GM21737 (cell line): ENCODE data around the gene CD68.
"Not testable (repeated sequence)": the region's sequence is repeated elsewhere in the genome, so short reads cannot be mapped to it uniquely, and the experiment has no call there.

Experiments
- ATAC-seq: cut with Tn5 transposase; IDR thresholded peaks from one replicate; pipeline ENCODE4 v1.9.1; 2021; ENCODE audit warnings: mild to moderate bottlenecking, moderate library complexity; ENCODE audit not compliant: unreplicated experiment

Gene CD68

DNA sequence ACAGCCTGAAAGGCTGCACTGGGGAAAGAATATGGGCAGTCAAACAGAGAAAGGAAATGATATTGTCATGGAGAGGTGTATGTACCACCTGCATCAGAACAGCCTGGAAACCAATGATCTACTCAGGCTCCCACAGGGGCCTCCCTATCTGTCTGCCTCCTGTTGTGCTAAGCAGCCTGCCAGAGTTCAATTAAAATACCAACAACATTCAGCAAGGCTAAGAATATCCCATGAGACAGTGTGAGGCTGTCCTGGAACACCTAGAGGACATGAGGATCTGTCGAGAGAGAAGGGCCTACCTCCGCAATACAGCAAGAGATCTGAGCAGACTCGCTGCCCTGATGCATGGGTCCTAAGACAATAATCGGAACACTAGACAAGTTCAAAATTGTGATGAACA lies 26.8 kb downstream of the CD68 start:
- ATAC-seq: no peak

DNA sequence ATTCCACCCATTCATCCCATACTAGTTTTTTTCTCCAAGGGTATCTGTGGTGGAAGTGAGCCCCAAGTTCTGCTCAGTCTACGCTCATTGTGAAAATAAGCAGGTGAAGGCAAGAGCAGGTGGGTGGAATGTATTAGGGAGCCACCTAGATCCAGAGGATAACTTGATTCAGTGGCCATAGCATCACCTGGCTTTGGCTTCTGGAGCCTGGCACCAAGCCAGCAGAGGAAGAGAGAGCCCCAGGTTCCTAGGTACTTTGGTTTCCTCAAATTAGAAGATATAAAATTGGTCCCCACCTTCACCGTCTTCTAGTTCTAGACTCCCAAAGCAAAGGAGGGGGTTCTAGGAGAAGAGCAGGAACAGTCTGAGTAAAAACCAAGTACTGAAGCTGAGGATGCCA lies 31.2 kb downstream of the CD68 start:
- ATAC-seq: no peak

DNA sequence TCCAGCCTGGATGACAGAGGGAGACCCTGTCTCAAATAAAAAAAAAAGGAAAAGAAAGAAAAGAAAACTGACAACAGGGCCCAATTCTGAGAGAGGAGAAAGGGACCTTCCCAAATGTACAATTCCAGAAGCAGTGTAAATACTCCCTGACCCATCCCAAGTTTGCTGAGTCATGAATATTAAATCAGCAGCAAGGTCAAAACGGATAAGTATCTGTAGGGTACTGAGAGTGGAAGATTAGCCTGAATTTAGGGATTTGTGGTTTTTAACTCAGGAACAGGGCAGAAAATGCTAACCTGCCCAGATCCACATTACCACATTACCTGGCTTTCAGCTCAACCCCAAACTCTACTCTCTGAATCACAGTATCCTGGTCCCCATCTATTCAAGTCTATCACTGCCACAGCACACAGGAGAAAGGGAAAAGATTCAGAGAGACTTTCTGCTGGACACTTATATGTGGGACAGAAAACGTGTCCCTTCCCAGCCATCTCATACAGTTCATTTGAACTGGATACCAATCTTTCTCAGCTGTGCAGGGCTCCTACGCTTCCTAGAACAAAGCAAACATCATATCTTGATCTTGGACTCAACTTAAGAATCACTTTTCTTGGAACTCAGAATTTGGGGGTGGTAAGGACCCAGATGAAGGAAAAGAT lies 32.3 kb downstream of the CD68 start:
- ATAC-seq: no peak

DNA sequence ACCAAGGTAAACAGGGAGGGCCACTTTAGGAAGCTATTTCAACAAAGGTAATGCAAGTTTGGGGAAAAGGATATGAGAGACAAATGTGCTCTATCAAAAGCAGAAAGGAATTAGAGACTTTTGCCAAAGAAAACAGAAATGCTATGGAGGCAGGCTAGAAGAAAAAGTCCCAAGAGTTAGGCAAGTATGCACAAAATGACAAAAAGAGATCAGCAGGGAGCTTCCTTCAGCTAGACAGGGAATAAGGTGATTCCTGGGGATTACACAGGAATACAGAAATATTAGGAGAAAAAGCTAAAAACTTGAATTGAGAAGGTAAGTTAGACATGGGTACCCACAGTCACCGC lies 32.8 kb downstream of the CD68 start:
- ATAC-seq: no peak

DNA sequence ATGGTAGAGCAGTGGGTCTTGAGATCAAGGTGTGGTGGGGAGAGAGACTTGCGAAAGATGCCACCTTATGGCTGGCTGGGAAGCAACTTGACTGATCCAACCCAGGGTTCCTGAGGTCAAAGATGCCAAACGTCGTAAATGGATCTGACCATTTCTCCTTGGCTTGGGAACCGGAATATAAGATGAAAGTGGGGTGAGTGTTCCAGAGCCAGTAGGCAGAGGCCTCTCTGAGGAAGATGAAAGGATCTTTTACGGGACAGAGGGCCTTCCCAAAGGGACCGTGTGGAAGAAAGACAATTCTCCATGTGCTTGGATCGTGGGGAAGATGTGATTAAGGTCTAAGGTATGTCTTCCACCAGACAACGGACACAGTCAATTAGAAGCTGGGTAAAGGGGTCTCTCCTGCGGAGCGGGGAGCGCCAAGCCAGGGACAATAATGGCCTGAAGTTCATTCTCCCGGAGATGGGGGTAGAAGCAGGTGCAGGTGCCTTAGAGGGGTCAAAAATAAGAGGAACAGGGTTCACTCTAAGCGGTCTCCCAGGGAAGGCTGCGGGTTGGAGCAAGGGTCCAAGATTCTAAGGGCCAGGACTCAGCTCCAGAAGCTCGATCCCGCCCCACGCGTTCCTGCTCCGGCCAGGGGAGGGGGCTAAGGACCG lies 34.5 kb downstream of the CD68 start:
- ATAC-seq: no peak

DNA sequence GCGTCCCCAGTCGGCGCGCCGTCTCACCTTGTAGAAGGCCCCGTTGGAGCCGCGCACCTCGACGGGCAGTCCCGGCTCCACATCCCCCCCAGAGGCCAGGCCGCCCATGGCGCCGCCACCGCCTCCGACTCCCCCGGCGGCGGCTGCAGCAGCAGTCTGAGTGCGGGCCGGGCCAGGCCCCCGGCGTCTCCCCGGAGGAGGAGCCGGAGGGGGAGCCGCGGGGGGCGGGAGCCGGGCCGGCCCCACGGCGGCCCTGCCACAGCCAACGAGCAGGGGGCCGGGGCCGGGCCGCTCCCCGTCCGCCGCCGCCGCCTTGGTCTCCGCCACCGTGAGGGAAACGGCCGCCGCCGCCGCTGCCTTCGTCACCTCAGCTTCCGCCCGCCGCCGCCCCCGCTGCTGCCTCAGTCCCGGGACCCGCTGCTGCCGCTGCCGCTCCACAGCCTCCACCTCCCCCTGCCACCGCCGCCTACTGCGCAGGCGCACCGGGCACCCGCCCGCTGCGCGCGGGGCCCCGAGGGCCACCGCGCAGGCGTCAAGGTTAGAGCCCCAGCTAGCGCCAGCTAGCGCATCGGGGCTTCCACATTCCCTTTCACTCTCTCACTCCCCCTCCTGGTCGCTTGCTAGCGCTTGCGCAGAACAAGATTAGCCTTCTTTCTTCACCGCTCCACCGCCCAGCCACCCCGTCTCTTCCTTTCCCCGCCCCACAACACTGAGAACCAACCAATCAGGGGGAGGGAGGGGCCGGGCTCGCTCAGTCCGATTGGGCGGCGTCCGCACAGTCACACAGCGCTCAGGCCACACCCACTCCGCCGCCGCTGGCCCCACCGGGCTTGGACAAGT lies 35.2 kb downstream of the CD68 start, which contains the start of gene FXR2:
Gene FXR2, minus strand, starts transcription at position 473 of the 840 bp plus-strand sequence. Its CDS starts 365 bp downstream, at position 108.
- ATAC-seq: peak; percentile 85

DNA sequence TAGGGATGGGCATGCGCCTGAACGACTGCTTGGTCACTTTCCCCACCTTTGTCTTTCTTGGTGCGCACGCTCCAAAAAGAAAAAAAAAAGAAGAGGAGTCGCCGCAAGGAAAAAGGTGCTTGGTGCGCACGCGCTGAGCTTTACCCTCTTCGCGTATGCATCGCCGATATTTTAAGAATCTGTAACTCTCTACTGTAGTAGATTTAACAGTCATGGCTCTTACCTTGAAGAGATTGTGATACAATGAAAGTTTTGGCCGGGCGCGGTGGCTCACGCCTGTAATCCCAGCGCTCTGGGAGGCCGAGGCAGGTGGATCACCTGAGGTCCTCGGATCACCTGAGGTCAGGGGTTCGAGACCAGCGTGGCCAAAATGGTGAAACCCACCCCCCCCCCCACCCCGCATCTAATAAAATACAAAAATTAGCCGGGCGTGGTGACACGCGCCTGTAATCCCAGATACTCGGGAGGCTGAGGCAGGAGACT lies 35.9 kb downstream of the CD68 start:
- no peak for ATAC-seq

DNA sequence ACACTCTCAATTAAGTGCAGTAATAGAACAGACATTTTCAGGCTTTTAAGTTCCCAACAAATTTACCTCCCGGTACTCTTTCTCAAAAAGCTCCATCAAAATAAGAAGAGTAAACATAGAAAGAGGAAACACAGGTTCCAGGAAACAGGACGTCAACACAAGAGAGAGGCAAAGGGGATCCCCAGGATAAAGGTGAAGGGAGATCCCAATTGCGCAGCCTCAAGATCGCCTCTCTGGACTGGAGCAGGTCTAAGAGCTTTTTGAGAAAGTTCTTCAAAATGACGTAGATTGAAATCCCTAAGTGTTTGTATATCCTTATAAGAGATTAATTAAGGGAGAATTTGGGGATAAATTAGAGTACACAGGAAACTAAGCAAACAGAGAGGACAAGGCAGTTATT lies 39.2 kb downstream of the CD68 start:
- ATAC-seq: no peak

DNA sequence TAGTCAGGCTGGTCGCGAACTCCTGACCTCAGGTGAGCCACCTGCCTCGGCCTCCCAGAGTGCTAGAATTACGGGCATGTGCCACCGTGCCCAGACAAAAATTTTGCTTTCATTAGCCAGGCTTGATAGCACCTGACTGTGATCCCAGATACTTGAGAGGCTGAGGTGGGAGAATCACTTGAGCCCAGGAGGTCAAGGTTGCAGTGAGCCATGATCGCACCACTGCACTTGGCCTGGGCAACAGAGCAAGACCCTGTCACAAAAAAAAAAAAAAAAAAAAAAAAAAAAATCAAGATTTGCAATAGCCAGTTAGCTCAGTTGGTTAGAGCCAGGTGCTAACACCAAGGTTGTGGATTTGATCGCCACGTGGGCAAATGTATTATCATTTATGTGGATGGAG lies 41.4 kb downstream of the CD68 start:
- no peak for ATAC-seq

DNA sequence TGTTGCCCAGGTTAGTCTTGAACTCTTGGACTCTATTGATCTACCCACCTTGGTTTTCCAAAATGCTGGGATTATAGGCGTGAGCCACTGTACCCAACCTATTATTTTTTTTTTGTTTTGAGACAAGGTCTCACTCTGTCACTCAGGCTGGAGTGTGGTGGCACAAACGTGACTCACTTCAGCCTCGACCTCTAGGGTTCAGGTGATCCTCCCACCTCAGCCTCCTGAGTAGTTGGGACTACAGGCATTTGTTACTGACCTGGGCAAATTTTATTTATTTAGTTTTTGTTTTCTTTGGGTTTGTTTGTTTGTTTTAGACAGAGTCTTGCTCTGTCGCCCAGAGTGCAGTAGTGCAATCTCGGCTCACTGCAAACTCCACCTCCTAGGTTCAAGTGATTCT lies 44.2 kb downstream of the CD68 start:
- no peak for ATAC-seq

DNA sequence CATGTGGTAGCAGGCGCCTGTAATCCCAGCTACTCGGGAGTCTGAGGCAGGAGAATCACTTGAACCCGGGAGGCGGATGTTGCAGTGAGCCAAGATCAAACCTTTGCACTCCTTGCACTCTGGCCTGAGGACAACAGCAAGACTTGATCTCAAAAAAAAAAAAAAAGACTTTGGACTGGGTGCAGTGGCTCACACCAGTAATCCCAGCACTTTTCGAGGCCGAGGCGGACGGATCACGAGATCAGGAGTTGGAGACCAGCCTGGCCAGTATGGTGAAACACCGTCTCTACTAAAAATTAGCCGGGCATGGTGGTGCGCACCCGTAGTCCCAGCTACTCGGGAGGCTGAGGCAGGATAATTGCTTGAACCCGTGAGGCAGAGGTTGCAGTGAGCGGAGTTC lies 46.3 kb downstream of the CD68 start:
- not testable (repeated sequence) for ATAC-seq

DNA sequence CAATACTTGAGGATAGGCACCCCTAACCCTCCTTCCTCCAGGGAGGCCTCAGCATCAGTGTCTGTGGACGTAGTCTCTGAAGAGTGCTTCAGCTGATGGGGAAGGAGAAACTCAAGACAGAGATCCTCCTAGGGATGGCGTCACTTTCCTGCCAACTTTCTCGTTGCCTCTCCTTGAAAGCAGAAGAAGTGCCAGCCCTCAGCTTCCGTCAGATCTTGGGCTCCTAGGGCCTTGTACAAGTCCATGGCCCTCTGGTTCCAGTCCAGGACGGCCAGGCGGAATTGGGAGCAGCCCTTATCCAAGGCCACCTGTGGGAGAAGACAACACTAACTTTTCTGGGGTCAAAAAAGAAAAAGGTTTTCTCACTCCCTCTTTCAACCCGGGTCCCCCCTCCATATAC lies 46.9 kb downstream of the CD68 start:
- no peak for ATAC-seq

DNA sequence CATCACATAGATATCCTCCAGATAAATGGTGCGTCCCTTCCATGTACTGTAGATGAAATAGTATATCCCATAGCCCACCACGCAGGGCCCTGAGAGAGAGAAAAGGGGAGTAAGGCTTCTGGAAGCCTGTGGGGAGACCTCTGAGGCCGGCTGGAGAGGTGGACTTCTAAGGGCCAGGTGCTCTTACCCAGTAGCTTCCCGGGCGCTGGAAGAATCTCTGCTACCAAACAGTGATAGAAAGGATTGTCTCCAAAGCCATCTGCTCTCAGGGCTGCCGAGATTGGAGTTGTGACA lies 47.5 kb downstream of the CD68 start:
- ATAC-seq: no peak

DNA sequence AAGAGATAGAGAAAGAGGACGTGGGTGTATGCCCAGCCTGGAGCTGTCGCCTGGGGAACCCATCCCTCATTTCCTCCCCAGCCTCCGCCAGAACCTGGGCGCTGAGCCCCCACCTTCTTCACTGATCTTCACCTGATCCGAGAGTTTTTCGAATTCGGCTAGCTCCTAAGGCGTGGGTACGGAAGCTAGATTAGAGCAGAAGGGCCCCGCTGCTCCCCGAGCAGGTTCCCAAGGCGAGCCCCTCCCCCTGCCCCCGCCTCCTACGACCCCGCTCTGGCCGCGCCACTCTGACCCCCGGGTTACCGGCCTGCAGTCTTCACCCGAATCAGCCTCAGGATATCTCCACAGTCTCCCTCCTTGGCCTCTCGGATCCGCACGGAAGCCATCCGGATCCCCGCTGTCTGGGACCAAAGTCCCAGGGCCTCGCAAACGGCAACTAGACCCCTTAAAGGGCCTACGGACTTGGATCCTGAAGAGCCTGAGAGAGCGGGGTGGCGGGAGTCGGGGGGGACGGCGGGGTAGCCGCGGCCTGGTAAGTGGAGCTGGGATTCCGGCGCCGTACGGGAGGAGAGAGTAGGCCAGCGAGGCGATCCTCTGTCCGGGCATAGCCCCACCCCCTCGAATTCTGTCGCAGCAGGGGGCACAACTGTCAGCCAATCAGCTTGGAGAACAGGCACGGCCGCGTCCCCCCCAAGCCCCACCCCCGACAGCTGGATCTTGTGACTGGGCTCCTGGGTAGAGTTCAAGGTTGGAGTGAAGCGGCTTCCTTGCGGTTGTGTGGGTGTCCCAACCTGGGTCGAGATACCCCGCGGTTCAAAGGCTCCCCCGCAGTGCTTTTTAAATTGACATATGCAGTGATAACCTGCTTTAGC lies 48.0 kb downstream of the CD68 start, which contains the start of gene SAT2:
Gene SAT2, minus strand, starts transcription at position 572 of the 872 bp plus-strand sequence. Its CDS starts 186 bp downstream, at position 386.
- no peak for ATAC-seq

DNA sequence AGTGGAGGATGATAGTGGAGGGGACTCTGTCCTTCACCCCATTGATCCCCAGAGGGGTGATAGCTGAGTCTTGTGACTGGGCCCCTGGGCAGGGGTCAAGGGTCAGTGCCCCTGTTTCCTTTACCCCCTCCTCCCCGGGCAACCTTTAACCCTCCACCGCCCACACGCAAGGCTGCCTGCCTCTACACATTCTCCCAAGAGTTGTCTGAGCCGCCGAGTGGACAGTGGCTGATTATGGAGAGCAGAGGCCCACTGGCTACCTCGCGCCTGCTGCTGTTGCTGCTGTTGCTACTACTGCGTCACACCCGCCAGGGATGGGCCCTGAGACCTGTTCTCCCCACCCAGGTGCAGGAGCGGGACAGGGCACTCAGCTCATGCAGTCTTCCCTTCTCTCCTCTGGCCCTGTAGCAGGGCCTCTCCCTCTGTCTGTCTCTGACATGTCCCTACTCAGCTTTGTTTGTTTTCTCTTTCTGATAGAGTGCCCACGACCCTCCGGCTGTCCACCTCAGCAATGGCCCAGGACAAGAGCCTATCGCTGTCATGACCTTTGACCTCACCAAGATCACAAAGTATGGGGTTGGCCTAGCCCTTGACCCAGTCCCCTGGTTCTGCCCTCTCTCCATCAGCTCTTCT lies 50.6 kb downstream of the CD68 start, which contains the start of gene SHBG:
Gene SHBG, plus strand, starts transcription at position 197 of the 633 bp plus-strand sequence. Its CDS starts 38 bp downstream, at position 235.
- no peak for ATAC-seq
